GM12864 (cell line): ENCODE data around the gene SMIM36.
"Not testable (repeated sequence)": the region's sequence is repeated elsewhere in the genome, so short reads cannot be mapped to it uniquely, and the experiment has no call there.

Experiments used
- DNase-seq: peaks from one replicate; pipeline ENCODE4 v3.0.0-alpha.2; 2011; ENCODE audit warnings: low read depth
- H3K4me3 ChIP-seq: 2 replicates; pipeline ENCODE4 v1.5.1; 2011; ENCODE audit warnings: mild to moderate bottlenecking, low read depth, low read length, control low read depth
- TF ChIP-seq, protein P1 (sequence below): IDR thresholded peaks from 2 replicates; pipeline ENCODE4 v1.5.1; 2011; ENCODE audit warnings: low read depth, mild to moderate bottlenecking, moderate library complexity, low read length, control low read depth, inconsistent platforms; ENCODE audit errors: missing control alignments

The SMIM36 gene

DNA sequence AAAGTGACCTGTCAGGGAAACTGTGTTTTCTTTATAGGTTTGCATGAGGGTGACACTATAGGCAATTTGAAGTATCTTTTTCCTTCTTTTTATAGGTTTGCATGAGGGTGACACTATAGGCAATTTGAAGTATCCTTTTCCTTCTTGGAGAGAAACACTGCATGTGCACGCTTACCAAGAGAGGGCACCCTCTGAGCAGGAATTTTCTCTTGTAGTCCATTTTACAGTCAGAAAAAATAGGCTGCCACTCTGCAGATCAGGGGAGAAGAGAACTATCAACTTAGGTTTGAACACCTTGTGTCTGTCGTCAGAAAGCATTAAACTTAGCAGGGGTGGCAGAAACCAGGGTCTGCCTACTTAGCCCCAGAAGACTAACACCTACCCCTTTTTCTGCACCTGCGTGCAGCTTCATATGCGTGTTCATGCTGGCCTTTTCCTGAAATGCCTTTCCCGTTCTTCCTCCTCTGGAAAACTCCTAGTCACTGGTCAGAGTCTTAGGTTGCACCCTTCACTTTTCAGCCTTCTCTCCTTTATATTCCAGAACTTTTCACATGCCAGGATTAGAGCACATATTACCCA is 16.4 kb upstream of the SMIM36 start:
- H3K4me3 ChIP-seq, result no peak overlapping the region
- TF ChIP-seq, protein P1, sequence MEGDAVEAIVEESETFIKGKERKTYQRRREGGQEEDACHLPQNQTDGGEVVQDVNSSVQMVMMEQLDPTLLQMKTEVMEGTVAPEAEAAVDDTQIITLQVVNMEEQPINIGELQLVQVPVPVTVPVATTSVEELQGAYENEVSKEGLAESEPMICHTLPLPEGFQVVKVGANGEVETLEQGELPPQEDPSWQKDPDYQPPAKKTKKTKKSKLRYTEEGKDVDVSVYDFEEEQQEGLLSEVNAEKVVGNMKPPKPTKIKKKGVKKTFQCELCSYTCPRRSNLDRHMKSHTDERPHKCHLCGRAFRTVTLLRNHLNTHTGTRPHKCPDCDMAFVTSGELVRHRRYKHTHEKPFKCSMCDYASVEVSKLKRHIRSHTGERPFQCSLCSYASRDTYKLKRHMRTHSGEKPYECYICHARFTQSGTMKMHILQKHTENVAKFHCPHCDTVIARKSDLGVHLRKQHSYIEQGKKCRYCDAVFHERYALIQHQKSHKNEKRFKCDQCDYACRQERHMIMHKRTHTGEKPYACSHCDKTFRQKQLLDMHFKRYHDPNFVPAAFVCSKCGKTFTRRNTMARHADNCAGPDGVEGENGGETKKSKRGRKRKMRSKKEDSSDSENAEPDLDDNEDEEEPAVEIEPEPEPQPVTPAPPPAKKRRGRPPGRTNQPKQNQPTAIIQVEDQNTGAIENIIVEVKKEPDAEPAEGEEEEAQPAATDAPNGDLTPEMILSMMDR, result peak; percentile 47
- DNase-seq, result no peak

GRCh38 chr17:55524440-55525220 is 13.4 kb upstream of the SMIM36 start:
- H3K4me3 ChIP-seq, result no peak overlapping the region
- TF ChIP-seq, protein P1, result no peak

DNA sequence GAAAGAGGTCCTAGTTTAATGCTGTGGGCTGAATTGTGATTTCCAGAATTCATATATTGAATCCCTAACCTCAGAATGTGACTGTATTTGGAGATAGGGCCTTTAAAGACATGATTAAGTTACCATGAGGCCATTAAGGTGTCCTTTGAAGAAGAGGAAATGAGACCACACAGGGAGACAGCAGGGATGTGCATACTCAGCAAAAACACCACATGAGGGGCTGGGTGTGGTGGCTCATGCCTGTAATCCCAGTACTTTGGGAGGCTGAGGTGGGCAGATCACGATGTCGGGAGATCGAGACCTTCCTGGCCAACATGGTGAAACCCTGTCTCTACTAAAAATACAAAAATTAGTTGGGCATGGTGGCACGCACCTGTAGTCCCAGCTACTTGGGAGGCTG is 11.8 kb upstream of the SMIM36 start:
- H3K4me3 ChIP-seq, DNase-seq: not testable (repeated sequence)

More at GRCh38 chr17:55524440-55525220, 13.4 kb upstream of the SMIM36 start:
- DNase-seq, result no peak

GRCh38 chr17:55521186-55521585 is 9.9 kb upstream of the SMIM36 start:
- no peak for DNase-seq
- TF ChIP-seq, protein P1, result no peak
- H3K4me3 ChIP-seq, result no peak overlapping the region

GRCh38 chr17:55520402-55520801 is 9.2 kb upstream of the SMIM36 start:
- no peak overlapping the region for H3K4me3 ChIP-seq
- no peak for DNase-seq
- TF ChIP-seq, protein P1, result no peak

GRCh38 chr17:55518510-55518909 is 7.3 kb upstream of the SMIM36 start:
- no peak for DNase-seq
- H3K4me3 ChIP-seq, result no peak overlapping the region
- TF ChIP-seq, protein P1, result no peak

DNA sequence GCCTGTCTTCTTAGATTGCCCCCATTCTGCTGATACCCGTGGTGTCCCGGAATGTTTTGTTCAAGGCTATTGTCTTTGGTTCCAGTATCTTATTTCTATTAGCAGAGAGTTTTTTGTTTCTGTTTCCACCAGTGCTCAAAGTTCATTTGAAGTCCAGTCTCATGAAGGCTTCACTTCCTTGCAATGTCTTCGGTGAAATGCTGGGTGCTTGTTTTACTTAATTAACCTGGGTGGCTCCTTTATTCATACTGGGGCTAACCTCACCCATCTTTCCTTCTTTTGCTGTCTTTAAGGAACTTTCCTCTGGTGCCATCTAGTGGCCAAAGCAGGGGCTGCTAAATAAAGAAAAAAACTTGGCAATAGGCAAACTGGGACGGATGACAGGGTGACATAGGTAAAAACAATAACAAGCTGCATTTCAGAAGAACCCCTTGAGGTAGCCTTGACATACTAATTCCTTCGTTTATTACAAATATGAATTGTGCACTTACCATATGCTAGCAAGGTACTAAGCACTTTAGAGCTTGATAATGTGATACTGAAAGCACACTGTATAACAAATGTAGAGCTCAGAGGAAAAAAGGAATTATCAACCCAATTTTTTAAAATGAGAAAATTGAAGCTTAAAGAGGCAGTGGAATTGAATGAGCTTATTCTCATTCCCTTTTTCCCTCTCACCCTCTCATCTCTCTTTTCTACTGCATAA is 2.8 kb upstream of the SMIM36 start:
- H3K4me3 ChIP-seq, result no peak overlapping the region
- TF ChIP-seq, protein P1, result peak; percentile 84
- peak; percentile 33 for DNase-seq

DNA sequence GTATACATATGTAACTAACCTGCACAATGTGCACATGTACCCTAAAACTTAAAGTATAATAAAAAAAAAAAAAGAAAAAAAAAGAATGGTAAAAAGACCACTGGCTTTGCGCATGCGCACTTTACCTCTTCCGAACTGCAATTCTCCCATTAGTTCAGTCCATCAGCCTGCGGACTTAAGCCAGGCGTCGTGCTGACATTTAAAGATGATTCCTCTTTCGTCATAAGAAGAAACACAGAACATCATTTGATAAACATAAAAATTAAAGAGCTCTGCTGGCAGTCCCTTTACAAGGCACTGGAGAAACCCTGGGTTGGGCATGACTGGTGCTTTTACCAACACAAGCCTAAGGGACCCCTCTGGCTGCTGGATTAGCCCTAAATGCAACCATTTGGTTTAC is 3.6 kb downstream of the SMIM36 start:
- not testable (repeated sequence) for DNase-seq, H3K4me3 ChIP-seq

DNA sequence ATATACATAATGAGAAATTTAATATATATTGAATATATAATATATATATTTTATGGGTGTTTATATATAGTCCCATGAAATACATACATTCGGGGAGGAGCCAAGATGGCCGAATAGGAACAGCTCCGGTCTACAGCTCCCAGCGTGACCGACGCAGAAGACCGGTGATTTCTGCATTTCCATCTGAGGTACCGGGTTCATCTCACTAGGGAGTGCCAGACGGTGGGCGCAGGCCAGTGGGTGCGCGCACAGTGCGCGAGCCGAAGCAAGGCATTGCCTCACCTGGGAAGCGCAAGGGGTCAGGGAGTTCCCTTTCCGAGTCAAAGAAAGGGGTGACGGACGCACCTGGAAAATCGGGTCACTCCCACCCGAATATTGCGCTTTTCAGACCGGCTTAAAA is 9.6 kb downstream of the SMIM36 start:
- DNase-seq, H3K4me3 ChIP-seq: not testable (repeated sequence)
